HepG2 (cell line): ENCODE measurements around the gene BET1L. TPM values are rescaled to one million over a fixed set of nuclear protein-coding genes. Genes with fewer than 3 reads are reported as not detected.

ENCODE experiments used
- ARNT ChIP-seq: fragments of 450-650 bp; IDR thresholded peaks from 2 replicates; pipeline ENCODE4 v1.6.1; 2017
- ARNTL ChIP-seq: sonication (generic); formaldehyde crosslinking; IDR thresholded peaks from 2 replicates; pipeline ENCODE4 v1.4.0; 2020; ENCODE audit warnings: mild to moderate bottlenecking, missing genetic modification reagents
- CBX2 ChIP-seq, 2 experiments: fragments of 200-600 bp in 1 of 2; sonication (generic); formaldehyde crosslinking in 1 of 2; IDR thresholded peaks; 2 replicates each; pipeline versions ENCODE4 v1.7.0 to v1.8.1; 2018 to 2022; ENCODE audit warnings: low read depth in 2 of 2, low read length in 1 of 2, mild to moderate bottlenecking in 1 of 2, missing genetic modification reagents in 1 of 2
- FUBP1 ChIP-seq: sonication (generic); formaldehyde crosslinking; IDR thresholded peaks from 2 replicates; pipeline ENCODE4 v1.5.1; 2020; ENCODE audit warnings: missing genetic modification reagents, mild to moderate bottlenecking, borderline replicate concordance
- HNF1B ChIP-seq: sonication (generic); formaldehyde crosslinking; IDR thresholded peaks from 2 replicates; pipeline ENCODE4 v1.5.1; 2020; ENCODE audit warnings: mild to moderate bottlenecking, moderate library complexity, missing genetic modification reagents
- MTA3 ChIP-seq: sonication (generic); formaldehyde crosslinking; IDR thresholded peaks from 2 replicates; pipeline ENCODE4 v1.4.0; 2020; ENCODE audit warnings: missing genetic modification reagents
- NFE2 ChIP-seq: sonication (generic); formaldehyde crosslinking; IDR thresholded peaks from 2 replicates; pipeline ENCODE4 v1.4.0; 2020; ENCODE audit warnings: missing genetic modification reagents
- NFIB ChIP-seq: sonication (generic); formaldehyde crosslinking; IDR thresholded peaks from 2 replicates; pipeline ENCODE4 v1.9.0; 2021; ENCODE audit warnings: missing genetic modification reagents, mild to moderate bottlenecking, borderline replicate concordance
- NONO ChIP-seq, 2 experiments: fragments of 450-650 bp in 1 of 2; sonication (generic) in 1 of 2; formaldehyde crosslinking in 1 of 2; IDR thresholded peaks in 1 of 2; conservative IDR thresholded peaks in 1 of 2; 2 replicates each; pipeline versions ENCODE4 v1.6.1 to v1.8.0; 2017 to 2022; ENCODE audit warnings: mild to moderate bottlenecking in 1 of 2, missing genetic modification reagents in 1 of 2, moderate library complexity in 1 of 2
- NR1H2 ChIP-seq: sonication (generic); formaldehyde crosslinking; IDR thresholded peaks from 2 replicates; pipeline ENCODE4 v1.8.1; 2022; ENCODE audit warnings: low read depth, missing genetic modification reagents, borderline replicate concordance
- SCMH1 ChIP-seq: sonication (generic); formaldehyde crosslinking; IDR thresholded peaks from 2 replicates; pipeline ENCODE4 v1.9.0; 2021; ENCODE audit warnings: missing genetic modification reagents, mild to moderate bottlenecking, borderline replicate concordance
- SMARCC2 ChIP-seq: fragments of 450-650 bp; IDR thresholded peaks from 2 replicates; pipeline ENCODE4 v1.6.1; 2017; ENCODE audit warnings: antibody characterized with exemption, mild to moderate bottlenecking
- SOX13 ChIP-seq, 3 experiments: fragments of 450-650 bp in 1 of 3; sonication (generic) in 1 of 3; formaldehyde crosslinking in 1 of 3; IDR thresholded peaks in 2 of 3; conservative IDR thresholded peaks in 1 of 3; 2 replicates each; pipeline versions ENCODE4 v1.5.0 to v1.6.1; 2016 to 2020; ENCODE audit warnings: antibody characterized with exemption in 1 of 3, mild to moderate bottlenecking in 1 of 3, missing compliant biosample characterization in 1 of 3, missing genetic modification reagents in 1 of 3, moderate library complexity in 1 of 3
- XBP1 ChIP-seq: sonication (generic); formaldehyde crosslinking; IDR thresholded peaks from 2 replicates; pipeline ENCODE4 v1.5.0; 2020; ENCODE audit warnings: missing genetic modification reagents
- XRCC5 ChIP-seq: fragments of 200-400 bp; formaldehyde crosslinking; optimal IDR thresholded peaks from 2 replicates; pipeline ENCODE3; 2017; ENCODE audit warnings: mild to moderate bottlenecking, low read length
- ZFP62 ChIP-seq: sonication (generic); formaldehyde crosslinking; IDR thresholded peaks from 2 replicates; pipeline ENCODE4 v1.4.0; 2020; ENCODE audit warnings: missing genetic modification reagents
- ZNF292 ChIP-seq: sonication (generic); formaldehyde crosslinking; IDR thresholded peaks from 2 replicates; pipeline ENCODE4 v1.8.1; 2022; ENCODE audit warnings: mild to moderate bottlenecking, low read depth, missing genetic modification reagents, borderline replicate concordance
- ZNF296 ChIP-seq: sonication (generic); formaldehyde crosslinking; conservative IDR thresholded peaks from 2 replicates; pipeline ENCODE4 v1.5.0; 2020; ENCODE audit warnings: mild to moderate bottlenecking, missing genetic modification reagents
- ZNF576 ChIP-seq: sonication (generic); formaldehyde crosslinking; IDR thresholded peaks from 2 replicates; pipeline ENCODE4 v1.4.0; 2020; ENCODE audit warnings: mild to moderate bottlenecking, missing genetic modification reagents
- ZNF788 ChIP-seq: sonication (generic); formaldehyde crosslinking; IDR thresholded peaks from 2 replicates; pipeline ENCODE4 v1.5.0; 2020; ENCODE audit warnings: mild to moderate bottlenecking, missing genetic modification reagents, borderline replicate concordance
- ZSCAN21 ChIP-seq: sonication (generic); formaldehyde crosslinking; IDR thresholded peaks from 2 replicates; pipeline ENCODE4 v1.8.0; 2022; ENCODE audit warnings: mild to moderate bottlenecking, missing genetic modification reagents, moderate library complexity, borderline replicate concordance
- polyA plus RNA-seq, 8 experiments: library from polyadenylated mRNA; depleted of rRNA in 3 of 8; stranded (reverse) in 7 of 8; unstranded in 1 of 8; fragments of >200 nt; fragmentation: Illumina TruSeq in 4 of 8; extraction: Trizol in 4 of 8; gene quantifications; 2 replicates each; pipeline versions ENCODE4 v1.2.1 to v1.2.3, GENCODE V29; 2011 to 2016; ENCODE audit warnings: low read depth in 4 of 8, missing spikeins in 1 of 8, mixed read lengths in 1 of 8; ENCODE audit not compliant: insufficient read depth in 1 of 8
- total RNA-seq, 5 experiments: library from RNA; depleted of rRNA; stranded (reverse); fragments of >200 nt; fragmentation: Illumina TruSeq; extraction: Trizol; gene quantifications; 2 replicates each; pipeline ENCODE4 v1.2.3, GENCODE V29; 2016; ENCODE audit warnings: low read depth in 1 of 5
- TF ChIP-seq, protein P1 (sequence below): sonication (generic); formaldehyde crosslinking; IDR thresholded peaks from 2 replicates; pipeline ENCODE4 v1.8.0; 2022; ENCODE audit warnings: missing genetic modification reagents, mild to moderate bottlenecking, borderline replicate concordance
- TF ChIP-seq, protein P2 (sequence below), 2 experiments: fragments of 450-650 bp in 1 of 2; sonication (generic) in 1 of 2; formaldehyde crosslinking; IDR thresholded peaks; 2 replicates each; pipeline versions ENCODE4 v1.5.0 to v1.8.0; 2020 to 2022; ENCODE audit warnings: mild to moderate bottlenecking in 1 of 2, missing genetic modification reagents in 1 of 2

The BET1L gene
- total and polyA plus RNA-seq, 2 of the 13 experiments (the other 11 are each of a cell fraction or from before 2014, with no cell fraction given), result 26.2 to 59.6 TPM

DNA sequence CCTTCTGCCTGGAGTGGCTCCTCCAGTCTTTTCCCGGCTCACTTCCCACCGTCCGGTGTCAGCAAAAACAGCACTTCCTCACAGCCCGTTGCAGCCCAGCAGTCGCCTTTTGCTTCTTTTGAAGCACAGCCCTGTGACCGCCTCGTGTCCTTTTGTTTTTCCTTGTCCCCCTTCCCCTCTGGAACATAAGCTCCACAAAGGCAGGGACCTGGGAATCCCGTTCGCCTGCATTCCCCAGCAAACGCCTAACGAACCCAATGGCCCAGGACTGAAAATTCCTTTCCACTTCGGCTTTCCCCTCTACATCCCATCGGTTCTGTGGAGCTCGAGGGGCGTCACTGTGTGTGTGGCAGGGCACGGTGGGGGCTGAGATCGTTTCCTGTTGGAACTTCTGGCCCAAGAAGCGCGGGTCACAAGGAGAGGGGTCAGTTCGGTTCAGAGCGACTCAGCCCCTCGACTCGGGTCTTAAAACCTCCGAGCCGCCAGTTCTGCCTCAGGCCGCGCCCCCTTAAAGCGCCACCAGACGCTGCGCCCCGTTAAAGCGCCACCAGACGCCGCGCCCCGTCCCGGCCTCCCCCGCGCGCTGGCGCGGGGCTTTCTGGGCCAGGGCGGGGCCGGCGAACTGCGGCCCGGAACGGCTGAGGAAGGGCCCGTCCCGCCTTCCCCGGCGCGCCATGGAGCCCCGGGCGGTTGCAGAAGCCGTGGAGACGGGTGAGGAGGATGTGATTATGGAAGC, 1.1 kb upstream of the BET1L start (continued):
- no peak for TF ChIP-seq HNF1B (CRISPR knock-in tag)
- TF ChIP-seq XRCC5, result peak; percentile 73
- no peak for TF ChIP-seq ARNT
- TF ChIP-seq MTA3 (CRISPR knock-in tag), result no peak
- TF ChIP-seq SCMH1, result no peak
- no peak for TF ChIP-seq SMARCC2
- TF ChIP-seq XBP1 (CRISPR knock-in tag), result no peak
- no peak for TF ChIP-seq NFE2
- no peak for TF ChIP-seq CBX2 (IDR thresholded peaks at IDR 0.05; ENCODE audit: low read depth, low read length)
- no peak for TF ChIP-seq CBX2 (CRISPR knock-in tag; IDR thresholded peaks at IDR 0.05; ENCODE audit: low read depth)
- no peak for TF ChIP-seq SOX13 (IDR thresholded peaks at IDR 0.05)
- no peak for TF ChIP-seq SOX13 (CRISPR knock-in tag; conservative IDR thresholded peaks at IDR 0.05 in 1 of 2, IDR thresholded peaks at IDR 0.05 in 1 of 2)
- no peak for TF ChIP-seq NONO (IDR thresholded peaks at IDR 0.05)
- peak; percentile 77 for TF ChIP-seq NONO (CRISPR knock-in tag; conservative IDR thresholded peaks at IDR 0.05)
- TF ChIP-seq ZNF292 (CRISPR knock-in tag), result no peak
- TF ChIP-seq, protein P1, sequence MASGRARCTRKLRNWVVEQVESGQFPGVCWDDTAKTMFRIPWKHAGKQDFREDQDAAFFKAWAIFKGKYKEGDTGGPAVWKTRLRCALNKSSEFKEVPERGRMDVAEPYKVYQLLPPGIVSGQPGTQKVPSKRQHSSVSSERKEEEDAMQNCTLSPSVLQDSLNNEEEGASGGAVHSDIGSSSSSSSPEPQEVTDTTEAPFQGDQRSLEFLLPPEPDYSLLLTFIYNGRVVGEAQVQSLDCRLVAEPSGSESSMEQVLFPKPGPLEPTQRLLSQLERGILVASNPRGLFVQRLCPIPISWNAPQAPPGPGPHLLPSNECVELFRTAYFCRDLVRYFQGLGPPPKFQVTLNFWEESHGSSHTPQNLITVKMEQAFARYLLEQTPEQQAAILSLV (CRISPR knock-in tag), result no peak
- peak; percentile 49; the same call in 1 of the 2 replicates for TF ChIP-seq ZNF788 (CRISPR knock-in tag)
- TF ChIP-seq ZSCAN21 (CRISPR knock-in tag), result no peak
- TF ChIP-seq NFIB (CRISPR knock-in tag), result no peak
- TF ChIP-seq ZNF296 (CRISPR knock-in tag), result no peak
- no peak for TF ChIP-seq NR1H2 (CRISPR knock-in tag)
- no peak for TF ChIP-seq ZNF576 (CRISPR knock-in tag)
- TF ChIP-seq ZFP62 (CRISPR knock-in tag), result no peak
- TF ChIP-seq, protein P2, sequence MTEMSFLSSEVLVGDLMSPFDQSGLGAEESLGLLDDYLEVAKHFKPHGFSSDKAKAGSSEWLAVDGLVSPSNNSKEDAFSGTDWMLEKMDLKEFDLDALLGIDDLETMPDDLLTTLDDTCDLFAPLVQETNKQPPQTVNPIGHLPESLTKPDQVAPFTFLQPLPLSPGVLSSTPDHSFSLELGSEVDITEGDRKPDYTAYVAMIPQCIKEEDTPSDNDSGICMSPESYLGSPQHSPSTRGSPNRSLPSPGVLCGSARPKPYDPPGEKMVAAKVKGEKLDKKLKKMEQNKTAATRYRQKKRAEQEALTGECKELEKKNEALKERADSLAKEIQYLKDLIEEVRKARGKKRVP (CRISPR knock-in tag; IDR thresholded peaks at IDR 0.05), result no peak
- TF ChIP-seq ARNTL, result 0 out of 2 replicates have a peak, but pooled peaks have one; percentile 50
- TF ChIP-seq FUBP1 (CRISPR knock-in tag), result no peak
